Suprapubic skin (tissue), 4 donors: ENCODE data around the gene MYH11. TPM values are rescaled to one million over a fixed set of nuclear protein-coding genes. Genes with fewer than 3 reads are reported as not detected.

Experiments
- DNase-seq, 2 donors: peaks; one replicate each; pipeline ENCODE4 v3.0.0-alpha.2; 2019; ENCODE audit warnings: low spot score in 2 of 2
- H3K27ac ChIP-seq: fragments of 200-600 bp; sonication (generic); one replicate; pipeline ENCODE4 v1.5.1; 2019
- H3K27me3 ChIP-seq: fragments of 200-600 bp; sonication (generic); one replicate; pipeline ENCODE4 v1.5.1; 2019
- H3K36me3 ChIP-seq: fragments of 200-600 bp; sonication (generic); one replicate; pipeline ENCODE4 v1.5.1; 2019
- H3K4me1 ChIP-seq: fragments of 200-600 bp; sonication (generic); one replicate; pipeline ENCODE4 v1.5.1; 2019
- H3K4me3 ChIP-seq: fragments of 200-600 bp; sonication (generic); one replicate; pipeline ENCODE4 v1.5.1; 2019; ENCODE audit warnings: mild to moderate bottlenecking
- H3K9me3 ChIP-seq: fragments of 200-600 bp; sonication (generic); one replicate; pipeline ENCODE4 v1.5.1; 2019
- CTCF ChIP-seq, 2 donors: fragments of 200-600 bp in 1 of 2; fragments of 450-650 bp in 1 of 2; sonication (generic) in 1 of 2; IDR thresholded peaks; one replicate each; pipeline ENCODE4 v1.5.1; 2016 to 2019; ENCODE audit warnings: antibody characterized with exemption in 2 of 2, mild to moderate bottlenecking in 1 of 2, moderate library complexity in 1 of 2
- EP300 ChIP-seq: sonication (generic); formaldehyde crosslinking; IDR thresholded peaks from one replicate; pipeline ENCODE4 v1.6.1; 2017; ENCODE audit warnings: antibody characterized with exemption
- POLR2A ChIP-seq, 2 donors: fragments of 450-650 bp; IDR thresholded peaks; one replicate each; pipeline ENCODE4 v1.6.1; 2017; ENCODE audit warnings: antibody characterized with exemption in 2 of 2, mild to moderate bottlenecking in 2 of 2, moderate library complexity in 2 of 2
- POLR2AphosphoS5 ChIP-seq, 3 donors: sonication (generic); formaldehyde crosslinking; IDR thresholded peaks; one replicate each; pipeline ENCODE4 v1.6.1; 2017; ENCODE audit warnings: antibody characterized with exemption in 3 of 3
- WGBS: methylation state at CpG from one replicate; pipeline ENCODE4 v1.1.5; 2018; 5-methylcytosine and 5-hydroxymethylcytosine counted together
- total RNA-seq, 4 donors: library from RNA; depleted of rRNA; stranded (reverse); fragments of >200 nt; gene quantifications; one replicate each; pipeline ENCODE4 v1.1.0, GENCODE V29; 2016

Gene MYH11
- total RNA-seq, 4 donors from 2014 or later, result 24.2 to 54.8 (median 36.0) TPM

DNA sequence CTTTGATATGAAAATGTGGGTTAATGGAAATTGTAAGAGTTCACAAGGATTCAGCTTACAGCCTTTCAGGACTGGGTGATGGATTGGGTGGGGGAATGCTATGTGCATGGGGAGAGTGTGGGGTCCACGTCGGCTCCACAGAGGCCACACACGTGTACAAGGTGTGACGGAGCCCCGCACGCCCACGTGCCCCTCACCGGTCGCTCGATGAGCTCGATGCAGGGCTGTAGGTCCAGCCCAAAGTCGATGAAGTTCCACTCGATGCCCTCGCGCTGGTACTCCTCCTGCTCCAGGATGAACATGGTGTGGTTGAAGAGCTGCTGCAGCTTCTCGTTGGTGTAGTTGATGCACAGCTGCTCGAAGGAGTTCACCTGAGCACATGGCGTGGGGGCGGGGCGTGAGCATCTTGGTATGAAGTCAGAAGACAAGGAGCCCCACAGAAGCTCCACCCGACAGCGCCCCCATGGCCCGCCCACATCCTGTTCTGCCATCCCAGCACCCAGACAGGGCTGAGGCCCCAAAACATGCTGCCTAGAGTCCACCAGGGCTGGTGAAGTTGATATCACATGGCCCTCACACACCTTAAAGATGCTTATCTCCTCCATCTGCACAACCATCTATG lies 99.1 kb downstream of the MYH11 start:
- H3K4me1 ChIP-seq, result no peaks in the 10 kb centered on the region
- H3K4me3 ChIP-seq, result no peak overlapping the region
- H3K36me3 ChIP-seq, result no peaks in the 10 kb centered on the region
- H3K9me3 ChIP-seq, result no peaks in the 10 kb centered on the region
- WGBS, result 93% methylated on average over 21 of the region's 23 CpGs
- H3K27me3 ChIP-seq, result peaks cover 5% of the 10 kb centered on the region
- DNase-seq, result no peak
- TF ChIP-seq POLR2A (IDR thresholded peaks at IDR 0.05), result no peak
- no peak for TF ChIP-seq EP300
- no peak for TF ChIP-seq CTCF (IDR thresholded peaks at IDR 0.05)
- no peak for TF ChIP-seq POLR2AphosphoS5 (IDR thresholded peaks at IDR 0.05)
- H3K27ac ChIP-seq, result no peak overlapping the region

DNA sequence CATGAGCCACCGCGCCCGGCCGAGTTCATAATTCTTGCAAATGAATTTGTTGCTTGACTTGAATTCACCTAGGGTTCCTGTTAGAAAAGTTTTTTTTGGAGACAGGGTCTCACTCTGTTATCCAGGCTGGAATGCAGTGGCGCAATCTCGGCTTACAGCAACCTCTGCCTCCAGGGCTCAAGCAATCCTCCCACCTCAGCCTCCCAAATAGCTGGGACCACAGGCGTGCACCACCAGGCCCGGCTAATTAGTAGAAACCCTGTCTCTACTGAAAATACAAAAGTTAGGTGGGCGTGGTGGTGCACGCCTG lies 99.8 kb downstream of the MYH11 start:
- no peak for TF ChIP-seq POLR2A (IDR thresholded peaks at IDR 0.05)
- H3K27me3 ChIP-seq, result peaks cover 5% of the 10 kb centered on the region
- H3K27ac ChIP-seq, result no peak overlapping the region
- WGBS, result 92% methylated on average over 6 of the region's 10 CpGs
- H3K36me3 ChIP-seq, result no peaks in the 10 kb centered on the region
- no peaks in the 10 kb centered on the region for H3K4me1 ChIP-seq
- DNase-seq, result no peak
- H3K4me3 ChIP-seq, result no peak overlapping the region
- H3K9me3 ChIP-seq, result no peaks in the 10 kb centered on the region

- Histone ChIP-seq H3K27me3 (peaks cover 5% of the 10 kb centered on the region), H3K27ac (no peak overlapping the region), H3K4me3 (no peak overlapping the region), H3K4me1 (no peaks in the 10 kb centered on the region), H3K36me3 (no peaks in the 10 kb centered on the region), H3K9me3 (no peaks in the 10 kb centered on the region)
- no peak for DNase-seq
- WGBS, result 87% methylated on average over 8 of the region's 8 CpGs
- no peak for TF ChIP-seq EP300
- no peak for TF ChIP-seq POLR2A (IDR thresholded peaks at IDR 0.05)
- no peak for TF ChIP-seq POLR2AphosphoS5 (IDR thresholded peaks at IDR 0.05)
- TF ChIP-seq CTCF (IDR thresholded peaks at IDR 0.05), result no peak
Measured at GRCh38 chr16:15754821-15755534, 101.8 kb downstream of the MYH11 start.

GRCh38 chr16:15752717-15753488 lies 103.9 kb downstream of the MYH11 start:
- no peak overlapping the region for H3K4me3 ChIP-seq
- no peak overlapping the region for H3K27ac ChIP-seq
- WGBS, result 64% methylated on average over 5 of the region's 12 CpGs
- TF ChIP-seq CTCF (IDR thresholded peaks at IDR 0.05), result no peak
- no peak for TF ChIP-seq EP300
- no peak for TF ChIP-seq POLR2AphosphoS5 (IDR thresholded peaks at IDR 0.05)
- no peak for TF ChIP-seq POLR2A (IDR thresholded peaks at IDR 0.05)
- peaks cover 7% of the 10 kb centered on the region for H3K36me3 ChIP-seq
- no peaks in the 10 kb centered on the region for H3K4me1 ChIP-seq
- peaks cover 5% of the 10 kb centered on the region for H3K27me3 ChIP-seq
- H3K9me3 ChIP-seq, result no peaks in the 10 kb centered on the region
- DNase-seq, result no peak

DNA sequence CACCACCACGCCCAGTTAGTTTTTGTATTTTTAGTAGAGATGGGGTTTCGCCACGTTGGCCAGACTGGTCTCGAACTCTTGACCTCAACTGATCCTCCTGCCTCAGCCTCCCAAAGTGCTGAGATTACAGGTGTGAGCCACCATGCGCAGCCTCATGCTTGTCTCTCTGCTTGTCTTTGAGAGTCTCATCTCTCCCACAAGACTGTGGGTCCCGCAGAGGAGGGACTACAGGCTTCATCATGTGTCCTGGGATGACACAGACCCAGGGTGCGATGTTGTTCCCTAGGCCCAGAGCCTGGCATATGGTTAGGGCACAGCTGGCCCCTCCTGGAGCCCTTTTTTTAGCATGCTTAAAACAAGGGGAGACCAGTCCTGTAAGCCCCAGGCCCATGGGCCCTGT lies 104.9 kb downstream of the MYH11 start:
- H3K27ac ChIP-seq, result no peak overlapping the region
- DNase-seq, result no peak
- no peak overlapping the region for H3K4me3 ChIP-seq
- peaks cover 9% of the 10 kb centered on the region for H3K36me3 ChIP-seq
- H3K9me3 ChIP-seq, result no peaks in the 10 kb centered on the region
- H3K27me3 ChIP-seq, result no peaks in the 10 kb centered on the region
- TF ChIP-seq EP300 (no peak), CTCF (IDR thresholded peaks at IDR 0.05) (no peak), POLR2A (IDR thresholded peaks at IDR 0.05) (no peak), POLR2AphosphoS5 (IDR thresholded peaks at IDR 0.05) (no peak)
- 88% methylated on average over 7 of the region's 7 CpGs for WGBS
- no peaks in the 10 kb centered on the region for H3K4me1 ChIP-seq
